NCI-H1930 (cell line): ENCODE data around the gene MED13L.
"Not testable (repeated sequence)": the region's sequence is repeated elsewhere in the genome, so short reads cannot be mapped to it uniquely, and the experiment has no call there.

Source experiments
- DNase-seq, 2 experiments: peaks; one replicate each; lab custom pipeline; 2025; lab: John Stamatoyannopoulos, UW

The MED13L gene

GRCh38 chr12:116055895-116056607 is 221.4 kb downstream of the MED13L start:
- no peak for DNase-seq

DNA sequence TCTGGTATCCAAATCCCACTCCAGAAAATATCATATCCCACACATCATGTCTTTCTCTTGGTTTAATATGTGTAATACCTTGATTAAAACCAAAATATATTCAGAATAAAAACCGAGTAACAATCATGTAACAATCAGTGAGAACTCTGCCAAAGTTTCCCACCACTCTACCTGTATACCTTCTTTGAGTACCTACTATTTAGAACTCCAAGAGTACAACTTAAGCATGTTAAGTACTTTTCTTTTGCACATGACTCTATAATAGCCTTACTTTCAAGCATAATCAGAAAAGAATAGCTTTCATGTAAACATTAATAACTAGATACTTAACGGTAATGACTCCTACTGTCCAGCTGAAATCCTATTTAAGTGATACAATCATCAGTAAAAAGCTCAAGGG is 223.2 kb downstream of the MED13L start:
- no peak for DNase-seq

GRCh38 chr12:116053479-116054200 is 223.9 kb downstream of the MED13L start:
- DNase-seq = no peak

DNA sequence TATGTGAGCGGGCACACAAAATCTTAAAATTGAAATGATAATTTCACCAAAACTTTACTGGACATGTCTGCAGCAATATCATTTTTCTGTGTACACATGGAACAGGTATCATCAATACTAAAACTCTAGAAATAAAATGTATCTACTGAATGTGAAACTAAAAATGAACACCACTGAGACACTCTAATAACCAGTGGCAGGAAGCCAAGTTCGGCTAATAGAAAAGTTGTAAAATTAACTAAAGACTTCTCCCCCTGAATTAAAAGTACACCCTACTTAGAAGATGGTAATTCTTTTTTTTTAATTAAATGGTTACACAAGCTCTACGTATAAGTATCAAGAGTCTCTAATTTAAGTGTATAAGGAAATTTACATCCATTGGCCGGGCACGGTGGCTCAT is 227.2 kb downstream of the MED13L start:
- no peak for DNase-seq

DNA sequence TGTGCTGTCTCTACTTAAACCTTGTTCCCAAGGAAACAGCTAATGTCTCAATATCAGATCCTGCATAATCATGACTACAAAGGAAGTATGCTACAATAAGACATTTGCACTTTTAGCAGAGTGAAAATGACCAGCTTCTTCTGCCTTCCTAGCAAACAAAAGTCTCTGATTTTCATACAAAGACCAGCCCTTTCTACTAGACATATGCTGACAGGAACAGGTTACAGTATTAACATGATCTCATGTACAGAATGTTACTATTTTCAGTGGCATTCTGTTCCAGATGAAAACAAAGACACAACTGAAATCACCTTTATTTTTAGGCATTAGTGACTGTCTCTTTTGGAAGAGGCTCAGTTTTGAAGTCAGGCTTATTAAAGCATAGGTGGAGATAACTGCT is 228.6 kb downstream of the MED13L start:
- no peak for DNase-seq

DNA sequence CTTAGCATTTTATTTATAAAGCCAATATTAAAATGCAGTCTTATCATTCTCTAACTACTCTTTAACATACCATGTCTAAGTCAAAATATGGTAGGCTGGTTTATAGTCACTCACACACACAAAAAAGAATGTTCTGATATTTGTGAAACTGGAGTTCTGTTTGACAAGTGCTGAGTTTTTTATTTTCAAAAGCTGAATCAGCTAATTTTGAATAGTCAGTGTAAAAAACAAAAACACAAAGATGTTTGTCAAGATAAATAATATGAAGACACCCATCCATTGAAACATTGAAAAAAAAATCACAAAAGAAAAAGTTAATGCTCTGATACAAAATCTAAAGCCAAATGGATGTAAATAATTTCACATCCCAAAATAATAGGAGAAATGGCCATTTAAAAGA is 231.5 kb downstream of the MED13L start:
- no peak for DNase-seq

- no peak for DNase-seq
Observed at GRCh38 chr12:116045150-116045549, 232.3 kb downstream of the MED13L start.

GRCh38 chr12:116043659-116044535 is 233.6 kb downstream of the MED13L start:
- no peak for DNase-seq

GRCh38 chr12:116040402-116040801 is 237.1 kb downstream of the MED13L start:
- DNase-seq = no peak

GRCh38 chr12:116039081-116039480 is 238.4 kb downstream of the MED13L start:
- no peak for DNase-seq

DNA sequence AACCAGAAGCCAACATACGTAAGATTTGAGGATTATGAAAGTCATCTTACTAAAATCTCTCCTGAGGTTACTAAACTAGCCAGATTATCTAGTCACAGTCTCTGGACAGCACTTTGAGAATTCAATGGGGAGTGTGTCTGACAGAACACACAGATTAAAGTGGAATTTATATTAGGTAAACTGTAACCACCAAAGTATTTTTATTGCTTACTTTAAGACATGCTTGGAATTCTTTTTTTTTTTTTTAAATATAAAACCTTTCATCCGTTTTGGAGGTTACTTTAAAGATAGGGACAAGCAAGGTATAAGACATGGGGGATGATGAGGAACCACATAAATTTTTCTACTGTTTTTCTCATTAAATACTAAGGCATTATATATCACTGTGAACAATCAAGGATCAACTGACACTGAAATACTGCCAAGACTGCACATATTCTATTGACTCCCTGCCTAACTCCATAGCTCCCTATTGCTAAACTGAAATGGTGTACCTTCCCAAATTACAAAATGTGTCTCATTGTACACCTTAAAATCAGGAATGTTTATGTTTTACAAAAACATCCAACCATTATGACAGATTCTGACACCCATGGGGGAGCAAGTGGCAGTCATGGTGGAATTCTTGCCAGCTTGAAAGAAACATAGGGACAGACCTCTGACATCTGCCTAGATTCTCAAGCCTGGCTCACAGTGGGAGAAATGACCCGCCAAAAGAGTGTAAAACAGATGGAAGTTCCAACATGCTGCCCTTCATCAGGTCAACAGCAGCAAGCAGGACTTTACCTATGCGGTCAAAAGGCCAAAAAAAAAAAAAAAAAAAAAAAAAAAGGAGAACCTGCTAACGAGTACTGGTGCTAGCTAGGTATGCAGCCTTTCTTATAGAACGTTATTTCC is 239.3 kb downstream of the MED13L start:
- no peak for DNase-seq

- DNase-seq = no peak
Observed at GRCh38 chr12:116033765-116034164, 243.7 kb downstream of the MED13L start.

DNA sequence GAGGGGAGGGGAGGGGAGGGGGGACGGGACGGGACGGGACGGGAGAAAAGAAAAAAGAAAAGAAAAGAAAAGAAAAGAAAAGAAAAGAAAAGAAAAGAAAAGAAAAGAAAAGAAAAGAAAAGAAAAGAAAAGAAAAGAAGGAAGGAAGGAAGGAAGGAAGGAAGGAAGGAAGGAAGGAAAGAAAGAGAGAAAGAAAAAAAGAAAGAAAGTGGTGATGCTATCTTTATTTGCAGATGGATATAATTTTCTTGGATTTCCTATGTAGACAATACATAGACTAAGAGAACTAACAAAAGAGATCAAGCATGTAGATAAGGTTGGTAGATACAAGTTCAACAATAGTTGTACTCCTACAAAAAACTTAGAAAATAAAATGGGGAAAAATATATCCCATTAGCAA is 245.9 kb downstream of the MED13L start:
- not testable (repeated sequence) for DNase-seq

- no peak for DNase-seq
Observed at GRCh38 chr12:116028619-116029018, 248.9 kb downstream of the MED13L start.

- DNase-seq = no peak
Observed at GRCh38 chr12:116027551-116027821, 250.0 kb downstream of the MED13L start.

DNA sequence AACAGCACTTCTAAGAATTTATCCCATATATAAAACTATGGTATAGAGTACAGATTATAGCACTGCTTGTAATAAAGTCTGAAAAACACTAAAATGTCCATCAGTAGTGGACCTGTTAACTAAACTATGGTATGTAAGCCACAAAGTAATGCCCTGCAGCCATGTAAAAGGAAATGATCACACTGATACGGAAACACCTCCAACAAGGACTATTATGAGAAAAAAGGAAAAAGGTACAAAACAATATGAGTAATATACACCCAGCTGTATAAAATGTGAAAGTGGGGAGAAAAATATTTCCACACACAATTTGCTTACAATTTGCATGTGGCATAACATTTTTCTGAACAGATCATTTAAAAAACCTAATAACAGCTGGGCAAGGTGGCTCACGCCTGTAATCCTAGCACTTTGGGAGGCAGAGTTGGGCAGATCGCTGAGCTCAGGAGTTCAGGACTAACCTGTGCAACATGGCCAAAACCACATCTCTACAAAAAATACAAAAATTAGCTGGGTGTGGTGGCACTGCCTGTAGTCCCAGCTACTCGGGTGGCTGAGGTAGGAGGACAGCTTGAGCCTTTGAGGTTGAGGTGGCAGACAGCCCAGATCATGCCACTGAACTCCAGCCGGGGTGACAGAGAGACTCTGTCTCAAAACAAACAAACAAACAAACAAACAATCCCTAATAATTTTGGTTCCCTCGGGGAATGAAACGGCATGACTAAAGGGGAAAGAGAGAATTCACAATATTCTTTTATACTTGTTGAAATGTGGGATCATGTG is 250.5 kb downstream of the MED13L start:
- DNase-seq = no peak

DNA sequence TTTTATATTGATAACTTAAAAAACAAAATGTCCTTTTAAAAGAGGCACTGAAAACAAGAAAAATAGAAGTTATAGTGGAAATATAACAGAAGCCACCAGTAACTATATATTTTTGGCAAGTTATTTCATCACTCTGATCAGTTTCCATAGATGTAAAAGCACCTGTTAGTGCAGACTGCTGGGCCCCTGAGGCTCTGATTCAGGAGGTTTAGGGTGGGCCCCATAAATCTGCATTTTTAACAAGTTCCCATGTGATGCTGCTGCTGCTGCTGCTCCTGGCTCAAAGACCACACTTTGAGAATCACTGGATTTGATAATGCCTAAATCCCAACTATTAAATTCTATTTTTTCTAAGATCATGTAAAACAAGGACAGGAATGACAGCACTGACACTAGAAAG is 251.1 kb downstream of the MED13L start:
- DNase-seq = no peak

- DNase-seq = no peak
Observed at GRCh38 chr12:116024769-116025168, 252.7 kb downstream of the MED13L start.

DNA sequence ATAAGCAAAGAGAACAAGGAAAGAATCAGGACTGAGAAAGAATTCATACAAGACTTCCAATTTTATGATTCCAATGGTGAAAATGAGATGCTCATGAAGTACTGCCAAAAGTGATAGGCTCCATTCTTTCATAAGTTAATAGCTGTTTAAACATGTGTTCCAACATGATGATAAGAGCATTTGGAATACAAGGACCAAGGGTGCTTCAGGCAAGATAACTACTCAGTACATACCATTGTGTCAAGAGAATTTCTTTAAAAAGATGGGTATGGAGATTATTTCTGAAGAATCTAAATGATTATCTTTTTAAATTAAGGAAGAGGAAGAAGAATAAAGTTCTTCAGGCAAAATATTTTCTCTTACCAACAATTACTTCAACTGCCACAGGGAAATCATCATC is 258.1 kb downstream of the MED13L start:
- DNase-seq = no peak

- no peak for DNase-seq
Observed at GRCh38 chr12:116018282-116018681, 259.2 kb downstream of the MED13L start.

GRCh38 chr12:116015525-116015924 is 262.0 kb downstream of the MED13L start:
- DNase-seq = no peak
